Retinal pigment epithelial cell (primary cell): ENCODE measurements around the gene NDUFAF2.

Experiments
- DNase-seq: peaks from one replicate; pipeline ENCODE4 v3.0.0-alpha.2; 2010; ENCODE audit warnings: low read depth
- H3K4me3 ChIP-seq: 2 replicates; pipeline ENCODE4 v1.5.1; 2011; ENCODE audit warnings: mild to moderate bottlenecking, low read length, control low read depth, moderate library complexity
- TF ChIP-seq, protein P1 (sequence below): conservative IDR thresholded peaks from 2 replicates; pipeline ENCODE4 v1.5.1; 2011; ENCODE audit warnings: low read depth, low read length, control low read depth, inconsistent platforms

Gene NDUFAF2

GRCh38 chr5:60944904-60945812, at the start of gene NDUFAF2, which contains the start of gene ERCC8:
Gene NDUFAF2, plus strand, starts transcription at chr5:60945205. Its CDS starts 51 bp downstream, at chr5:60945256.
Gene ERCC8, minus strand, starts transcription at chr5:60945070. Its CDS starts 62 bp downstream, at chr5:60945008.
- DNase-seq, result peak; percentile 77
- TF ChIP-seq, protein P1, sequence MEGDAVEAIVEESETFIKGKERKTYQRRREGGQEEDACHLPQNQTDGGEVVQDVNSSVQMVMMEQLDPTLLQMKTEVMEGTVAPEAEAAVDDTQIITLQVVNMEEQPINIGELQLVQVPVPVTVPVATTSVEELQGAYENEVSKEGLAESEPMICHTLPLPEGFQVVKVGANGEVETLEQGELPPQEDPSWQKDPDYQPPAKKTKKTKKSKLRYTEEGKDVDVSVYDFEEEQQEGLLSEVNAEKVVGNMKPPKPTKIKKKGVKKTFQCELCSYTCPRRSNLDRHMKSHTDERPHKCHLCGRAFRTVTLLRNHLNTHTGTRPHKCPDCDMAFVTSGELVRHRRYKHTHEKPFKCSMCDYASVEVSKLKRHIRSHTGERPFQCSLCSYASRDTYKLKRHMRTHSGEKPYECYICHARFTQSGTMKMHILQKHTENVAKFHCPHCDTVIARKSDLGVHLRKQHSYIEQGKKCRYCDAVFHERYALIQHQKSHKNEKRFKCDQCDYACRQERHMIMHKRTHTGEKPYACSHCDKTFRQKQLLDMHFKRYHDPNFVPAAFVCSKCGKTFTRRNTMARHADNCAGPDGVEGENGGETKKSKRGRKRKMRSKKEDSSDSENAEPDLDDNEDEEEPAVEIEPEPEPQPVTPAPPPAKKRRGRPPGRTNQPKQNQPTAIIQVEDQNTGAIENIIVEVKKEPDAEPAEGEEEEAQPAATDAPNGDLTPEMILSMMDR, result no peak
- H3K4me3 ChIP-seq, result peak within 1 kb of the TSS; percentile 94

DNA sequence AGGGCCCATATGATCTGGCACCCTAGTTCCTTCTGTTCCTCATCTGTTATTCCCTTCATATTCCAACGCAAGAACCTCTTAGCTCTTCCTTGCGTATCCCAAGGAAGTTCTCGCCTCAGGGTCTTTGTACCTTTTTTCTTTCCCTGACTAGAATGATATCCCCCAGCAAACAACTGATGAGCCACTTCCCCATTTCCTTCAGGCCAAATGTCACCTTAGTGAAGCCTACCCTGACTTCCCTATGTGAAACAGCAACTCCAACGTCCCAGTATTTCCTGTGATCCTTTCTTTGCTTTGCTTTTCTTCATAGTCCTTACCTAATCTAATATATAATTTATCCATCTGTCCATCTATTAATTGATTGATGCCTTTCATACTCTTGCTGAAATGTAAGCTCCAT, 48.0 kb upstream of the NDUFAF2 start:
- TF ChIP-seq, protein P1, result no peak
- no peak for DNase-seq
- no peak overlapping the region for H3K4me3 ChIP-seq

DNA sequence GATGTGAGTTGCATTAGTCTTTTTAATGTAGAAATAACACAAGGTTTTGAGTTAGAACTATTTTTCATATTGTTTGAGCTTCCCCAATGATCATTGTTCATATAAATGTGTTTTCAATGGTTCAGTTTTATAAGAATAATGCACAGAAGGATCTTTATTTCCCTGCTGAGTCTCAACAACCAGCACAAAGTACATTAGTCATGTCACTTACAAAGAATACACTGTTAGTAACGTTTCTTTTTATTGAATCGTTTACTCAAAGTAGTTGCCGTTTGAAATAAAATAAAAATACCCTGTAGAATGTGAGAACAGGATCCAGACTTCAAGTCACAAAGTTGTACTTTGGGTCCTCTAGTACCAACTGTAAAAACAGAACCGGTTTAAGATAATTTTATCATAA, 41.6 kb upstream of the NDUFAF2 start:
- TF ChIP-seq, protein P1, result no peak
- H3K4me3 ChIP-seq, result no peak overlapping the region
- no peak for DNase-seq

- H3K4me3 ChIP-seq, result no peak overlapping the region
- DNase-seq, result no peak
- TF ChIP-seq, protein P1, result no peak
Observed at GRCh38 chr5:60916646-60917045, 28.4 kb upstream of the NDUFAF2 start.

DNA sequence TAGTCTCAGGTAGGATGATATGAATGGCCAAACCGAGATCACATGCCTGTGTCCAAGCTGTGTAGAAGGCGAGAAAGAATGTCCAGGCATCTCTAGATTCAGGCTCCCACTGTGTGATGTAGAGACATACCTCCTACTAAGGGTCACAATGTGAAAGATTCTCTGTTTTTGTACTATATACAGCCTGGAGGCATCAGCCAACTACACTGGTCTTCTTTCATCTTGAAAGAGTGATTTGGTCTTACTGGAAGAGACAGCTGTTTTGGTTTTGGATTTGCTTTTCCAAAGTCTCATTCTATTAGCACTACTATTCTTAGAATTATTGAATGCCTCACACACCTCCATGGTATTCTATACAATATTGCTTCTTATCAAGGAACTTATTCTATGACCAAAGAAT, 26.5 kb upstream of the NDUFAF2 start:
- DNase-seq, result no peak

DNA sequence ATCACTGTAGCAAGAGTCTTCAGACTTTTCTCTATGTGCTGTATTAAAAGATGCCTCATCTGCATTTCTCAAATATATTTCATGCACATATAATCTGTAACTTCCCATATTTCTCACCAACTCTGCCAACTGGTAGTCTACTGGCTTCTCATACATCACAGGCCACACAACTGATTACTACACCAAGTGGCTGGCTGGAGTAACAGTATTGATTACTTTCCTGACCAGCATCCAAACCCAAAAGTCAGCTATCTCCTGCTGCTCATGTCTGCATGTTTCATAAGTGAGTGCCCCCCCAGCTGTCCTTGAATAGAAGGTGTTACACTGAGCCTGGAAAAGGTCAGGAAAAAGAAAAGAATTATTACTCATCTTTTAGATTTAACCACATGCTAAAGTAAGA, 17.6 kb upstream of the NDUFAF2 start:
- no peak for DNase-seq
- H3K4me3 ChIP-seq, result no peak overlapping the region
- TF ChIP-seq, protein P1, result no peak

More for the DNA sequence above, 26.5 kb upstream of the NDUFAF2 start:
- TF ChIP-seq, protein P1, result no peak
- no peak overlapping the region for H3K4me3 ChIP-seq

DNA sequence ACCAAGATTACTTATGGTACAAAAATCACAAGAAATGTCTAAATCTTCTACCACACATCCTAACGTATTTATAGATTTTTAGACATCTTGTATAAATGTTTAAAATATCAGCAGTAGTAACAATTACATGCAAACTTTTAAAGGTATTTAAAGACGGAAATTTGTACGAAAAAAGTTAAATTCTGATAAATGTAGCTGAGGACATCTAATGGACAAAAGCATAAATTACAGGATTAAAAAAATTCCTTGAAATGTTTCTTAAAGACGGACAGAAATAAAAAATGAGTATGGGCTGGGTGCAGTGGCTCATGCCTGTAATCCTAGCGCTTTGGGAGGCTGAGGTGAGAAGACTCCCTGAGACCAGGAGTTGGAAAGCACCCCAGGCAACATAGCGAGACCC, 16.0 kb upstream of the NDUFAF2 start:
- TF ChIP-seq, protein P1, result peak; percentile 25
- H3K4me3 ChIP-seq, result no peak overlapping the region
- DNase-seq, result no peak
